ENCODE data around the gene TPSD1. TPM values are rescaled to one million over a fixed set of nuclear protein-coding genes. Genes with fewer than 3 reads are reported as not detected.

The TPSD1 gene
- polyA plus RNA-seq, 1 of the 3 experiments (the other 2 are of a cell fraction) = not detected

GRCh38 chr16:1300664-1301476 lies 45.0 kb downstream of the TPSD1 start:
- TF ChIP-seq CTCF (IDR thresholded peaks at IDR 0.05) = peak; percentile 73
- peak; percentile 42 for TF ChIP-seq RAD21 (IDR thresholded peaks at IDR 0.05; ENCODE audit: low read length)
- peak; percentile 36; the same call in 1 of the 2 replicates for TF ChIP-seq SMC3 (IDR thresholded peaks at IDR 0.05; ENCODE audit: low read depth, low read length)
- no peak for TF ChIP-seq TEAD4 (IDR thresholded peaks at IDR 0.05; ENCODE audit: borderline replicate concordance, insufficient read depth)
- TF ChIP-seq JUND (IDR thresholded peaks at IDR 0.05) = no peak
- WGBS (ENCODE audit: low lambda C conversion rate) = 13% methylated on average over 3 of the region's 42 CpGs
- Histone ChIP-seq H4K20me1 (ENCODE audit: insufficient read depth) (no peaks in the 10 kb centered on the region), H3K9me3 (no peaks in the 10 kb centered on the region), H3K4me3 (ENCODE audit: low read depth in 2 of 2, low read length in 1 of 2) (peak overlapping the region; percentile 23 to 45; a peak in 2 of 4 replicates), H3K9me2 (no peaks in the 10 kb centered on the region), H3K4me1 (ENCODE audit: control insufficient read depth in 1 of 2, insufficient read depth in 2 of 2, low read depth in 1 of 2, low read length in 1 of 2) (0 out of 4 replicates have a peak, but pooled peaks cover 0 to 3% of the 10 kb centered on the region in 2 experiments), H3F3A (replicated peaks; ENCODE audit: insufficient read depth) (peaks cover 7% of the 10 kb centered on the region), H3K36me3 (replicated peaks in 1 of 2; ENCODE audit: control insufficient read depth in 1 of 2, insufficient read depth in 2 of 2, low read length in 1 of 2) (no peaks in the 10 kb centered on the region), H3K4me2 (peak overlapping the region; percentile 48; the same call in 1 of the 2 replicates), H3K79me2 (ENCODE audit: insufficient read depth) (no peaks in the 10 kb centered on the region), H3K9ac (no peak overlapping the region), H3K27me3 (ENCODE audit: insufficient read depth) (peaks cover 17% of the 10 kb centered on the region; the same call in 1 of the 2 replicates), H3K27ac (ENCODE audit: low read depth in 2 of 2, low read length in 1 of 2) (no peak overlapping the region), H2AFZ (ENCODE audit: low read depth) (no peak overlapping the region)
- DNase-seq = peak; percentile 91
- ChIA-PET CTCF (interaction anchor here (0.6 to 4.1 kb wide), 21 partner anchors 8 to 410 kb away, joined by 3 to 60 read pairs (median 4); partner anchors contain the start of gene UBE2I), POLR2A (no interaction called here)

GRCh38 chr16:1301562-1301961 lies 45.7 kb downstream of the TPSD1 start:
- Histone ChIP-seq H3K9me3 (no peaks in the 10 kb centered on the region), H3K27me3 (ENCODE audit: insufficient read depth) (peaks cover 17% of the 10 kb centered on the region; the same call in 1 of the 2 replicates), H3K9me2 (no peaks in the 10 kb centered on the region), H2AFZ (ENCODE audit: low read depth) (no peak overlapping the region), H3K4me1 (ENCODE audit: control insufficient read depth in 1 of 2, insufficient read depth in 2 of 2, low read depth in 1 of 2, low read length in 1 of 2) (0 out of 4 replicates have a peak, but pooled peaks cover 0 to 3% of the 10 kb centered on the region in 2 experiments), H4K20me1 (ENCODE audit: insufficient read depth) (no peaks in the 10 kb centered on the region), H3K27ac (ENCODE audit: low read depth in 2 of 2, low read length in 1 of 2) (no peak overlapping the region), H3K4me2 (no peak overlapping the region), H3F3A (replicated peaks; ENCODE audit: insufficient read depth) (peaks cover 7% of the 10 kb centered on the region), H3K4me3 (ENCODE audit: low read depth in 2 of 2, low read length in 1 of 2) (no peak overlapping the region), H3K9ac (no peak overlapping the region), H3K36me3 (replicated peaks in 1 of 2; ENCODE audit: control insufficient read depth in 1 of 2, insufficient read depth in 2 of 2, low read length in 1 of 2) (no peaks in the 10 kb centered on the region), H3K79me2 (ENCODE audit: insufficient read depth) (no peaks in the 10 kb centered on the region)
- CTCF ChIA-PET = interaction anchor here (0.6 to 4.1 kb wide), 18 partner anchors 8 to 409 kb away, joined by 3 to 60 read pairs (median 4); partner anchors contain the start of gene UBE2I
- no peak for DNase-seq
- POLR2A ChIA-PET = no interaction called here
- TF ChIP-seq JUND (IDR thresholded peaks at IDR 0.05) (no peak), ELF1 (IDR thresholded peaks at IDR 0.05) (no peak), SIN3A (IDR thresholded peaks at IDR 0.05; ENCODE audit: borderline replicate concordance, low read depth, low read length) (no peak), RCOR1 (IDR thresholded peaks at IDR 0.05; ENCODE audit: low read length) (no peak), RXRA (IDR thresholded peaks at IDR 0.05; ENCODE audit: borderline replicate concordance, low read depth) (no peak), NFIC (IDR thresholded peaks at IDR 0.05; ENCODE audit: borderline replicate concordance) (no peak), EZH2phosphoT487 (IDR thresholded peaks at IDR 0.05; ENCODE audit: borderline replicate concordance, low read depth) (no peak), TAF1 (IDR thresholded peaks at IDR 0.05; ENCODE audit: borderline replicate concordance, low read depth, low read length) (no peak), SMC3 (IDR thresholded peaks at IDR 0.05; ENCODE audit: low read depth, low read length) (no peak), MXI1 (IDR thresholded peaks at IDR 0.05; ENCODE audit: low read depth, low read length) (no peak), USF1 (IDR thresholded peaks at IDR 0.05; ENCODE audit: borderline replicate concordance, low read depth) (no peak), TCF12 (IDR thresholded peaks at IDR 0.05) (no peak), REST (IDR thresholded peaks at IDR 0.05; ENCODE audit: low read depth, low read length) (no peak), RFX5 (IDR thresholded peaks at IDR 0.05; ENCODE audit: low read length) (no peak), GABPA (IDR thresholded peaks at IDR 0.05; ENCODE audit: low read depth) (no peak), IRF3 (IDR thresholded peaks at IDR 0.05; ENCODE audit: low read depth, low read length) (no peak)
- 57% methylated on average over 8 of the region's 12 CpGs for WGBS (ENCODE audit: low lambda C conversion rate)
